HCT116 (cell line): ENCODE results near the gene CYP27A1. TPM values are rescaled to one million over a fixed set of nuclear protein-coding genes. Genes with fewer than 3 reads are reported as not detected.

Experiments used
- ATAC-seq: fragments of 200-7000 bp; cut with Tn5 transposase; 2 replicates; pipeline ENCODE4 v1.9.1; 2020; ENCODE audit warnings: mild to moderate bottlenecking, moderate library complexity
- BruUV-seq: library from RNA; stranded (reverse); fragments of 400-500 nt; replicated peaks from 2 replicates; lab custom pipeline; 2021; lab: Mats Ljungman, UMichigan
- CTCF ChIA-PET: fragments of 300-600 bp; sonication (Branson Sonifier 250); formaldehyde crosslinking; loops from one replicate; lab custom pipeline; 2021; ENCODE audit warnings: antibody characterized with exemption; lab: Charles Lee
- POLR2A ChIA-PET: fragments of 300-600, 350-600 bp; sonication (Branson Sonifier 250); formaldehyde crosslinking; loops from one replicate; lab custom pipeline; 2021; ENCODE audit warnings: antibody characterized with exemption; lab: Charles Lee
- RAD21 ChIA-PET, 2 experiments: fragments of 300-600 bp; sonication (Branson Sonifier 250); formaldehyde crosslinking; loops; one replicate each; lab custom pipeline; 2023; ENCODE audit warnings: low total read pairs in 2 of 2; ENCODE audit not compliant: uncharacterized antibody in 2 of 2, unreplicated experiment in 2 of 2, low non-redundant PET in 1 of 2; lab: Charles Lee
- DNase-seq: peaks from one replicate; pipeline ENCODE4 v3.0.0-alpha.2; 2010; ENCODE audit warnings: low read depth, low spot score
- H2AFZ ChIP-seq: fragments of 200-600 bp; shearing (Covaris generic), sonication (generic); 2 replicates; pipeline ENCODE4 v1.6.1; 2017; ENCODE audit warnings: low read depth, mixed run types, mixed read lengths, antibody characterized with exemption, low read length; ENCODE audit not compliant: poor library complexity, severe bottlenecking
- H3K27ac ChIP-seq: 2 replicates; pipeline ENCODE4 v1.5.1; 2012; ENCODE audit warnings: low read depth, low read length
- H3K27me3 ChIP-seq: fragments of 200-600 bp; sonication (generic); 2 replicates; pipeline ENCODE4 v1.6.1; 2016; ENCODE audit warnings: mixed run types, low read length, mixed read lengths; ENCODE audit not compliant: insufficient read depth
- H3K36me3 ChIP-seq, 2 experiments: fragments of 200-500 bp in 1 of 2; fragments of 200-600 bp in 1 of 2; sonication (Bioruptor generic) in 1 of 2; sonication (generic) in 1 of 2; 2 replicates each; pipeline versions ENCODE4 v1.5.1 to v1.6.1; 2014 to 2016; ENCODE audit warnings: low read length in 2 of 2, inconsistent platforms in 1 of 2, mixed read lengths in 1 of 2, mixed run types in 1 of 2; ENCODE audit not compliant: insufficient read depth in 2 of 2, control insufficient read depth in 1 of 2
- H3K4me1 ChIP-seq, 2 experiments: fragments of 200-600 bp in 1 of 2; sonication (generic) in 1 of 2; 2 replicates each; pipeline versions ENCODE4 v1.5.1 to v1.6.1; 2012 to 2017; ENCODE audit warnings: low read length in 2 of 2, inconsistent platforms in 1 of 2, mild to moderate bottlenecking in 1 of 2, mixed read lengths in 1 of 2, mixed run types in 1 of 2, moderate library complexity in 1 of 2; ENCODE audit not compliant: insufficient read depth in 2 of 2, control insufficient read depth in 1 of 2
- H3K4me2 ChIP-seq: fragments of 200-600 bp; sonication (generic); 2 replicates; pipeline ENCODE4 v1.6.1; 2017; ENCODE audit warnings: mixed run types, low read length, mixed read lengths
- H3K4me3 ChIP-seq, 2 experiments: fragments of 200-600 bp in 1 of 2; sonication (generic) in 1 of 2; replicated peaks in 1 of 2; 2 replicates each; pipeline ENCODE4 v1.5.1; 2011 to 2016; ENCODE audit warnings: low read length in 2 of 2, control low read depth in 1 of 2, low read depth in 1 of 2, mild to moderate bottlenecking in 1 of 2, mixed read lengths in 1 of 2, mixed run types in 1 of 2
- H3K79me2 ChIP-seq: fragments of 200-600 bp; sonication (generic); 2 replicates; pipeline ENCODE4 v1.6.1; 2017; ENCODE audit warnings: mild to moderate bottlenecking, mixed run types, low read length, moderate library complexity, mixed read lengths; ENCODE audit not compliant: insufficient read depth
- H3K9ac ChIP-seq: fragments of 200-600 bp; sonication (generic); 2 replicates; pipeline ENCODE4 v1.6.1; 2016; ENCODE audit warnings: low read length, mixed read lengths
- H3K9me2 ChIP-seq: fragments of 200-600 bp; sonication (generic), shearing (Covaris generic); 2 replicates; pipeline ENCODE4 v1.6.1; 2017; ENCODE audit warnings: mixed run types, mild to moderate bottlenecking, moderate library complexity; ENCODE audit not compliant: insufficient read depth
- H3K9me3 ChIP-seq, 2 experiments: fragments of 200-500 bp in 1 of 2; fragments of 200-600 bp in 1 of 2; sonication (Bioruptor generic) in 1 of 2; sonication (generic) in 1 of 2; 2 replicates each; pipeline ENCODE4 v1.6.1; 2014 to 2017; ENCODE audit warnings: low read length in 2 of 2, mixed read lengths in 2 of 2, inconsistent platforms in 1 of 2, low read depth in 1 of 2, mild to moderate bottlenecking in 1 of 2, mixed run types in 1 of 2, moderate library complexity in 1 of 2; ENCODE audit not compliant: control insufficient read depth in 1 of 2, insufficient read depth in 1 of 2
- H4K20me1 ChIP-seq: fragments of 200-600 bp; sonication (generic), shearing (Covaris generic); 2 replicates; pipeline ENCODE4 v1.6.1; 2017; ENCODE audit warnings: mixed run types, mild to moderate bottlenecking, moderate library complexity; ENCODE audit not compliant: insufficient read depth
- CTCF ChIP-seq, 3 experiments: fragments of 200-600 bp in 1 of 3; sonication (generic) in 1 of 3; IDR thresholded peaks in 2 of 3; conservative IDR thresholded peaks in 1 of 3; 2 replicates each; pipeline ENCODE4 v1.5.1; 2012 to 2017; ENCODE audit warnings: low read depth in 2 of 3, low read length in 2 of 3, antibody characterized with exemption in 1 of 3, borderline replicate concordance in 1 of 3, control low read depth in 1 of 3, mild to moderate bottlenecking in 1 of 3, mixed read lengths in 1 of 3, mixed run types in 1 of 3, moderate library complexity in 1 of 3; ENCODE audit not compliant: insufficient read depth in 1 of 3
- ELF1 ChIP-seq: IDR thresholded peaks from 2 replicates; pipeline ENCODE4 v1.6.1; 2012; ENCODE audit warnings: low read depth, borderline replicate concordance
- YY1 ChIP-seq: IDR thresholded peaks from 2 replicates; pipeline ENCODE4 v1.6.1; 2011; ENCODE audit warnings: low read length, low read depth, moderate library complexity, mild to moderate bottlenecking; ENCODE audit not compliant: insufficient replicate concordance; ENCODE audit errors: extremely low read depth
- intact Hi-C: fragments of 100-400 bp; cut with micrococcal nuclease; formaldehyde crosslinking; loops from 2 replicates; pipeline ENCODE4 v1.10.0; 2022
- total RNA-seq: library from RNA; stranded (reverse); gene quantifications from one replicate; pipeline ENCODE4 v1.2.1, GENCODE V29; 2021; ENCODE audit not compliant: unreplicated experiment

The CYP27A1 gene
- total RNA-seq, 1 experiment from 2014 or later: 1.6 TPM

- H2AFZ ChIP-seq: peak overlapping the region; percentile 42
- POLR2A ChIA-PET: interaction anchor here (2.0 kb wide), 1 partner anchor 149 kb away, joined by 8 read pairs; no protein-coding TSS in a partner anchor
- H3K27ac ChIP-seq: no peak overlapping the region
- no TSS peak for BruUV-seq
- no peak overlapping the region for H3K9ac ChIP-seq
- peak; percentile 77 for DNase-seq
- TF ChIP-seq ELF1 (no peak), CTCF (IDR thresholded peaks at IDR 0.05 in 2 of 3, conservative IDR thresholded peaks at IDR 0.05 in 1 of 3; ENCODE audit: borderline replicate concordance in 1 of 3, insufficient read depth in 1 of 3, low read depth in 2 of 3, low read length in 2 of 3) (peak in 2 of 3 experiments; percentile 74 to 85; a peak in 4 of 6 replicates), YY1 (peak; percentile 15)
- no peaks in the 10 kb centered on the region for H3K9me2 ChIP-seq
- H3K9me3 ChIP-seq: no peaks in the 10 kb centered on the region
- H3K4me3 ChIP-seq: no peak overlapping the region
- H3K4me1 ChIP-seq: peaks cover 32 to 57% of the 10 kb centered on the region in 2 experiments
- H3K79me2 ChIP-seq: no peaks in the 10 kb centered on the region
- RAD21 ChIA-PET: interaction anchor here (0.8 to 1.1 kb wide), 4 partner anchors 41 to 127 kb away, joined by 3 to 5 read pairs (median 4); no protein-coding TSS in a partner anchor
- no peaks in the 10 kb centered on the region for H3K27me3 ChIP-seq
- H4K20me1 ChIP-seq: no peaks in the 10 kb centered on the region
- peak; percentile 71 for ATAC-seq
- CTCF ChIA-PET: interaction anchor here (0.9 to 4.3 kb wide), 15 partner anchors 8 to 677 kb away, joined by 3 to 35 read pairs (median 5); partner anchors contain the start of genes BCS1L and ZNF142
- no peaks in the 10 kb centered on the region for H3K36me3 ChIP-seq
- peak overlapping the region; percentile 49 for H3K4me2 ChIP-seq
- intact Hi-C loops: loop anchor here (1.0 to 2.0 kb wide), 5 partner anchors 45 to 302 kb away; no protein-coding TSS in a partner anchor
These were observed 71.1 kb downstream of the CYP27A1 start for GRCh38 chr2:218852911-218853667.
